Hepatocyte (in vitro differentiated cells): Measurements from ENCODE around the gene DENND5A. TPM values are rescaled to one million over a fixed set of nuclear protein-coding genes. Genes with fewer than 3 reads are reported as not detected.

Source experiments
- DNase-seq: peaks from one replicate; pipeline ENCODE4 v3.0.0-alpha.2; 2016; ENCODE audit warnings: low spot score
- H2AFZ ChIP-seq: fragments of 200-600 bp; sonication (generic); 2 replicates; pipeline ENCODE4 v1.6.0; 2016; ENCODE audit warnings: antibody characterized with exemption, mild to moderate bottlenecking
- H3K27ac ChIP-seq: fragments of 200-600 bp; sonication (generic); 2 replicates; pipeline ENCODE4 v1.5.1; 2016; ENCODE audit warnings: mild to moderate bottlenecking
- H3K27me3 ChIP-seq: fragments of 200-600 bp; sonication (generic); 2 replicates; pipeline ENCODE4 v1.6.1; 2016
- H3K36me3 ChIP-seq: fragments of 200-600 bp; sonication (generic); replicated peaks from 2 replicates; pipeline ENCODE4 v1.5.1; 2016; ENCODE audit warnings: low read depth; ENCODE audit not compliant: insufficient read depth
- H3K4me1 ChIP-seq: fragments of 200-600 bp; sonication (generic); 2 replicates; pipeline ENCODE4 v1.5.1; 2016; ENCODE audit warnings: mild to moderate bottlenecking, moderate library complexity; ENCODE audit not compliant: insufficient read depth
- H3K4me2 ChIP-seq: fragments of 200-600 bp; sonication (generic); 2 replicates; pipeline ENCODE4 v1.6.0; 2016
- H3K4me3 ChIP-seq: fragments of 200-600 bp; sonication (generic); 2 replicates; pipeline ENCODE4 v1.5.1; 2016; ENCODE audit warnings: mild to moderate bottlenecking
- H3K79me2 ChIP-seq: fragments of 200-600 bp; sonication (generic); 2 replicates; pipeline ENCODE4 v1.6.0; 2017; ENCODE audit warnings: mild to moderate bottlenecking
- H3K9me2 ChIP-seq: fragments of 200-600 bp; sonication (generic); replicated peaks from 2 replicates; pipeline ENCODE4 v1.6.0; 2017; ENCODE audit warnings: mild to moderate bottlenecking; ENCODE audit not compliant: insufficient read depth
- H3K9me3 ChIP-seq: fragments of 200-600 bp; sonication (generic); 2 replicates; pipeline ENCODE4 v1.5.1; 2016; ENCODE audit warnings: low read depth, mild to moderate bottlenecking
- H4K20me1 ChIP-seq: fragments of 200-600 bp; sonication (generic); 2 replicates; pipeline ENCODE4 v1.6.0; 2016; ENCODE audit warnings: mild to moderate bottlenecking; ENCODE audit not compliant: insufficient read depth, poor library complexity, severe bottlenecking
- CTCF ChIP-seq: fragments of 200-600 bp; sonication (generic); IDR thresholded peaks from 2 replicates; pipeline ENCODE4 v1.5.1; 2016; ENCODE audit warnings: antibody characterized with exemption, mild to moderate bottlenecking; ENCODE audit not compliant: poor library complexity
- EZH2 ChIP-seq: fragments of 200-600 bp; sonication (generic); IDR thresholded peaks from 2 replicates; pipeline ENCODE4 v1.6.1; 2016; ENCODE audit warnings: antibody characterized with exemption, mild to moderate bottlenecking, borderline replicate concordance
- EZH2phosphoT487 ChIP-seq: fragments of 200-600 bp; sonication (generic); IDR thresholded peaks from one replicate; pipeline ENCODE4 v1.6.1; 2018; ENCODE audit warnings: antibody characterized with exemption, mild to moderate bottlenecking, low read depth, moderate library complexity; ENCODE audit not compliant: unreplicated experiment, severe bottlenecking
- WGBS: methylation state at CpG from one replicate; pipeline ENCODE4 v1.1.6; 2016; ENCODE audit warnings: low lambda C conversion rate; ENCODE audit errors: missing lambda C conversion rate; 5-methylcytosine and 5-hydroxymethylcytosine counted together
- polyA plus RNA-seq: library from polyadenylated mRNA; unstranded; fragments of >200 nt; fragmentation: Nextera tagmentation; extraction: Ambion mirVana; gene quantifications from 2 replicates; pipeline ENCODE4 v1.2.1, GENCODE V29; 2016
- total RNA-seq: library from RNA; depleted of rRNA; stranded (reverse); fragments of >200 nt; gene quantifications from 2 replicates; pipeline ENCODE4 v1.2.3, GENCODE V29; 2014

The DENND5A gene
- total and polyA plus RNA-seq, 2 experiments from 2014 or later, result 29.7 to 56.4 TPM

DNA sequence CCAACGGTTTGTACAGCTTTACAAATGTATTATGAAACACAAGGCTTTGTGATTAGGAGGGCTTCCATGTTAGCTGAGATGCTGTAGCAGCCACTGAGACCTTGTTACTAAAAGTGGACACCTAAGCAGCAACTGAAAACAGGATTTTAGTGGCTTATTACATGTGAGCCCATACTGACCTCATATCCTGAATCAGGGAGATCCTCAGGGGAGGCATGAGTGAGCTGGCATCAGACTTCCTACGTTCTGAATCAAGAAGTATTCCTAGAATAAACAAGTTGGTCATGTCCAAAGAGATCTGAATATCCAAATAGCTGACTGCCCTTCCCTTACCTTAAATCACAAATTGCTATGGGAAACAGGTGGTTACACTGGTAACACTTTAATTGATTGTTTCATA, 114.6 kb downstream of the DENND5A start:
- Histone ChIP-seq H2AFZ (no peak overlapping the region), H3K4me3 (no peak overlapping the region), H3K27ac (no peak overlapping the region), H3K9me2 (no peaks in the 10 kb centered on the region), H3K79me2 (no peaks in the 10 kb centered on the region), H3K36me3 (no peaks in the 10 kb centered on the region), H3K4me1 (no peaks in the 10 kb centered on the region), H4K20me1 (no peaks in the 10 kb centered on the region), H3K9me3 (no peaks in the 10 kb centered on the region), H3K4me2 (no peak overlapping the region), H3K27me3 (no peaks in the 10 kb centered on the region)
- no peak for TF ChIP-seq EZH2phosphoT487
- no peak for TF ChIP-seq CTCF
- TF ChIP-seq EZH2, result no peak
- WGBS, result 86% methylated on average over 2 of the region's 2 CpGs
- no peak for DNase-seq

GRCh38 chr11:9148727-9149126, 116.4 kb downstream of the DENND5A start:
- Histone ChIP-seq H3K9me3 (no peaks in the 10 kb centered on the region), H3K27me3 (no peaks in the 10 kb centered on the region), H3K27ac (no peak overlapping the region), H3K36me3 (no peaks in the 10 kb centered on the region), H3K4me3 (no peak overlapping the region), H3K4me1 (no peaks in the 10 kb centered on the region), H4K20me1 (no peaks in the 10 kb centered on the region), H3K9me2 (no peaks in the 10 kb centered on the region), H3K79me2 (no peaks in the 10 kb centered on the region), H3K4me2 (no peak overlapping the region), H2AFZ (no peak overlapping the region)
- TF ChIP-seq EZH2phosphoT487 (no peak), EZH2 (no peak), CTCF (no peak)
- 100% methylated on average over 2 of the region's 2 CpGs for WGBS
- DNase-seq, result no peak

GRCh38 chr11:9148035-9148434, 117.1 kb downstream of the DENND5A start:
- no peak overlapping the region for H2AFZ ChIP-seq
- TF ChIP-seq EZH2phosphoT487, result no peak
- H3K9me2 ChIP-seq, result no peaks in the 10 kb centered on the region
- no peak overlapping the region for H3K4me3 ChIP-seq
- H3K27me3 ChIP-seq, result no peaks in the 10 kb centered on the region
- DNase-seq, result no peak
- no peak overlapping the region for H3K4me2 ChIP-seq
- H3K27ac ChIP-seq, result no peak overlapping the region
- no peaks in the 10 kb centered on the region for H4K20me1 ChIP-seq
- no peaks in the 10 kb centered on the region for H3K9me3 ChIP-seq
- no peaks in the 10 kb centered on the region for H3K79me2 ChIP-seq
- H3K36me3 ChIP-seq, result no peaks in the 10 kb centered on the region
- H3K4me1 ChIP-seq, result no peaks in the 10 kb centered on the region
- 94% methylated on average over 2 of the region's 2 CpGs for WGBS

DNA sequence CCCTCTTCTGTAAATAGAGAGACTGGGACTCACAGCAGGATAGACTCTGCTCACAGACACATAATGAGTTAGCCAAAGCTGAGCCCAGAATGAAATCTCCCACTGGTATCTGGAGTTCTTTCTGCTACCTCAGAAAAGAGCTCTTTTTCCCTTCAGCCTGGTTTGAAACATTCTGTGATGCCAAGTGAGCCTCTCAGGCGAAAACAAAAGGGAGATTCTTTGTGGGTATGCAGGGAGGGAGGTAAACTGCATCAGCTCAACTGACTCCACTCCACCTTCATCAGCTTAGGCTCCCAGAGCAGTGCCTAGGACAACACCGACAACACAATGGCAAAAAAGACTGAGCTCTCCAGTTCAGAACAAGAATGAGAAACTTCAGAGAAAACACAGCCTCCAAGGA, 118.7 kb downstream of the DENND5A start:
- DNase-seq, result no peak
- no peaks in the 10 kb centered on the region for H3K36me3 ChIP-seq
- no peaks in the 10 kb centered on the region for H3K9me2 ChIP-seq
- no peaks in the 10 kb centered on the region for H3K4me1 ChIP-seq
- H3K4me2 ChIP-seq, result no peak overlapping the region
- no peaks in the 10 kb centered on the region for H4K20me1 ChIP-seq
- H3K27ac ChIP-seq, result no peak overlapping the region
- H3K9me3 ChIP-seq, result no peaks in the 10 kb centered on the region
- no peaks in the 10 kb centered on the region for H3K27me3 ChIP-seq
- WGBS, result 96% methylated on average over 2 of the region's 2 CpGs
- no peak for TF ChIP-seq EZH2phosphoT487
- no peak for TF ChIP-seq EZH2
- TF ChIP-seq CTCF, result no peak
- H3K4me3 ChIP-seq, result no peak overlapping the region
- no peaks in the 10 kb centered on the region for H3K79me2 ChIP-seq
- no peak overlapping the region for H2AFZ ChIP-seq
